Measurements from ENCODE around the gene MRTFB.
A peak's percentile ranks its signal among the peaks of the same experiment; 100 is the strongest.

The MRTFB gene

DNA sequence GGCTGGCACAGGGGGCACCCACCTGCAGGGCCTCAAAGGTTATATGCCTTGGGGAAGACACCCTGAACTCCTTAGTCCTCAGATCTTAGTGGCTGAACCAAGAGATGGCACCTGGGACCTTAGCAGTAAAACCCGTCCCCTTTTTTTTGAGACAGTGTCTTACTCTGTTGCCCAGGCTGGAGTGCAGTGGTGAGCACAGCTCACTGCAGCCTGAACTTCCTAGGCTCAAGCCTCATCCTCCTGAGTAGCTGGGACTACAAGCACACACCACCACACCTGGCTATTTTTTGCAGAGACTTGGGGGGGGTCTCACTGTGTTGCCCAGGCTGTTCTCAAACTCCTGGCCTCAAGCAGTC, 237.2 kb downstream of the MRTFB start:
- H3K36me3 ChIP-seq (ENCODE audit: insufficient read depth, low read length) = no peaks in the 10 kb centered on the region
- H2AFZ ChIP-seq (ENCODE audit: low read depth, low read length) = no peak overlapping the region
- H3K4me3 ChIP-seq (ENCODE audit: low read depth in 1 of 2, low read length in 2 of 2) = peak overlapping the region in 1 of 2 experiments; percentile 54; a peak in 2 of 4 replicates
- H4K20me1 ChIP-seq (ENCODE audit: insufficient read depth, low read length) = 0 out of 2 replicates have a peak, but pooled peaks cover 7% of the 10 kb centered on the region
- peak overlapping the region; percentile 78 for H3K4me2 ChIP-seq (ENCODE audit: insufficient read depth, low read length)
- peaks cover 3% of the 10 kb centered on the region; the same call in 1 of the 2 replicates for H3K79me2 ChIP-seq (ENCODE audit: insufficient read depth, low read length)
- TF ChIP-seq, protein P1, sequence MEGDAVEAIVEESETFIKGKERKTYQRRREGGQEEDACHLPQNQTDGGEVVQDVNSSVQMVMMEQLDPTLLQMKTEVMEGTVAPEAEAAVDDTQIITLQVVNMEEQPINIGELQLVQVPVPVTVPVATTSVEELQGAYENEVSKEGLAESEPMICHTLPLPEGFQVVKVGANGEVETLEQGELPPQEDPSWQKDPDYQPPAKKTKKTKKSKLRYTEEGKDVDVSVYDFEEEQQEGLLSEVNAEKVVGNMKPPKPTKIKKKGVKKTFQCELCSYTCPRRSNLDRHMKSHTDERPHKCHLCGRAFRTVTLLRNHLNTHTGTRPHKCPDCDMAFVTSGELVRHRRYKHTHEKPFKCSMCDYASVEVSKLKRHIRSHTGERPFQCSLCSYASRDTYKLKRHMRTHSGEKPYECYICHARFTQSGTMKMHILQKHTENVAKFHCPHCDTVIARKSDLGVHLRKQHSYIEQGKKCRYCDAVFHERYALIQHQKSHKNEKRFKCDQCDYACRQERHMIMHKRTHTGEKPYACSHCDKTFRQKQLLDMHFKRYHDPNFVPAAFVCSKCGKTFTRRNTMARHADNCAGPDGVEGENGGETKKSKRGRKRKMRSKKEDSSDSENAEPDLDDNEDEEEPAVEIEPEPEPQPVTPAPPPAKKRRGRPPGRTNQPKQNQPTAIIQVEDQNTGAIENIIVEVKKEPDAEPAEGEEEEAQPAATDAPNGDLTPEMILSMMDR (IDR thresholded peaks at IDR 0.05; ENCODE audit: borderline replicate concordance, extremely low read depth, low read length, poor library complexity, severe bottlenecking) = no peak
- TF ChIP-seq EZH2 (IDR thresholded peaks at IDR 0.05; ENCODE audit: borderline replicate concordance, low read depth, low read length, severe bottlenecking) = no peak
- peak overlapping the region; percentile 80 for H3K27ac ChIP-seq (ENCODE audit: low read length)
- peak overlapping the region; percentile 45 for H3K9ac ChIP-seq (ENCODE audit: low read depth, low read length)
- peaks cover 60% of the 10 kb centered on the region for H3K4me1 ChIP-seq (ENCODE audit: insufficient read depth, low read length)
- peaks cover 4% of the 10 kb centered on the region for H3K27me3 ChIP-seq (ENCODE audit: insufficient read depth, low read length, poor library complexity)
- no peaks in the 10 kb centered on the region for H3K9me3 ChIP-seq (ENCODE audit: insufficient read depth, low read length, severe bottlenecking)
- DNase-seq (no peak), ATAC-seq (ENCODE audit: insufficient read depth, low read depth) (peak; percentile 22)

DNA sequence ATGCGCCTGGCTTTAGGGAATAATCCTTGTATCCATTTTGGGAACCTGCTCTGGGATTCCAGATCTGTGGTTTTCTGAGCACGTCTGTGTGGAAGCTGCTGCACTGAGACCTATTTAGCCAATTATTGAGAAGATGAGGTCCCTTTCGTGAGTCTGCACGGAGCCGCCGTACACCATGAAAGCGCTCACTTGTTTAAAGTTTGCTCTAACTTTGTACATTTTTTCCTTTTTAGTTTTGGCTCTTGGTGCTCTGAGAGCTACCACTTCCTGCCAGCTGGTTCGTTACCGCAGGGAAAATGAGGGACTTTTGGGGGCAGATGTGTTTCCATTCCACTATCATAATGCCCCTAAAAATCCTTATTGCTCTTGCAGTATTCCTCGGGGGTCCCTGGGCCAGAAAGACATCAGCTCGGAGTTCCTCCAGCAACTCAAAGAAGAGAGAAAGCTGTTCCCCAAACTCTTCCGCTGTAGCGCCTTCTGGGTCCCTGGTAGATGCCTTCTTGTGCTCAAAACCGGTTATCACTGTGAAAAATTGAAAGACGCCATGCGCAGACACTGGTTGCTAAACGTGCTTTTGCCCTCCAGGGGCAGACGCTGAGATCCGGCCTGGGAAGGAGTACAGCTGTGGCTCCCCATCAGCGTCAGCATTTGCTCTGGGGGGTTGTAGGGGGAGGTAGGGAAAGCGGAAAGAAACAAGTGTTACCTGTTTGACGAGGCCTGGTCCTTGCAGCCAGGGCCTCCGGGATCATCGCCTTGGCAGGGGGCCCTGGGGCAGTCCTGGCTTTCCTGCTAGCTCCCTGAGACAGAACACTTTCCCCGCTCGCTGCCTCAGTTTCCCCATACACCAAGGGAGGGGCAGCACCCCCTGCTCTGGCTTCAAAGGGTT, 238.1 kb downstream of the MRTFB start:
- H3K4me1 ChIP-seq (ENCODE audit: insufficient read depth, low read length) = peaks cover 55% of the 10 kb centered on the region
- H3K4me2 ChIP-seq (ENCODE audit: insufficient read depth, low read length) = peak overlapping the region; percentile 78
- ATAC-seq (ENCODE audit: insufficient read depth, low read depth) = peak; percentile 77
- peaks cover 3% of the 10 kb centered on the region; the same call in 1 of the 2 replicates for H3K79me2 ChIP-seq (ENCODE audit: insufficient read depth, low read length)
- H3K9me3 ChIP-seq (ENCODE audit: insufficient read depth, low read length, severe bottlenecking) = no peaks in the 10 kb centered on the region
- H2AFZ ChIP-seq (ENCODE audit: low read depth, low read length) = peak overlapping the region; percentile 57
- 0 out of 2 replicates have a peak, but pooled peaks cover 3% of the 10 kb centered on the region for H4K20me1 ChIP-seq (ENCODE audit: insufficient read depth, low read length)
- H3K36me3 ChIP-seq (ENCODE audit: insufficient read depth, low read length) = no peaks in the 10 kb centered on the region
- peak; percentile 79 for DNase-seq
- no peaks in the 10 kb centered on the region for H3K27me3 ChIP-seq (ENCODE audit: insufficient read depth, low read length, poor library complexity)
- TF ChIP-seq, protein P1 (IDR thresholded peaks at IDR 0.05; ENCODE audit: borderline replicate concordance, extremely low read depth, low read length, poor library complexity, severe bottlenecking) = peak; percentile 69
- no peak for TF ChIP-seq EZH2 (IDR thresholded peaks at IDR 0.05; ENCODE audit: borderline replicate concordance, low read depth, low read length, severe bottlenecking)
- peak overlapping the region; percentile 80 for H3K27ac ChIP-seq (ENCODE audit: low read length)
- H3K9ac ChIP-seq (ENCODE audit: low read depth, low read length) = peak overlapping the region; percentile 45
- H3K4me3 ChIP-seq (ENCODE audit: low read depth in 1 of 2, low read length in 2 of 2) = peak overlapping the region in 1 of 2 experiments; percentile 54; a peak in 2 of 4 replicates

DNA sequence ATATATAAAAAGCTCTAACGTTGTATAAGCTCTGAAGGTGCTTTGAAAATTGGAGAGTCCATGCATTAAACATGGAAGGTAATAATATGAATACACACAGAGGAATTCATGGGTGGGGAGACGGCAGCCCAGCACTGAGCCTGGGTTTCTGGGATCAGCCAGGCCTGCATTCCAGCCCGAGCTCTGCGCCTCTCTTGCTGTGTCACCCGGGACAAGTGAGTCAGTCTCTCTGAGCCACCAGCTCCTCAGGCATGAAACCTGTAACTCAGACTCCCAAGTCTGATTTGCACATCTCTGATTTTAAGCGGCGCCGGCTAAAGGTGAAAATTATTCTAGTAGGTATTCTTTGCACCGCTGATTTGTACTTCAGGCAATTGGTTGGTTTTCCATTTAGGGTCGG, 238.8 kb downstream of the MRTFB start:
- Histone ChIP-seq H4K20me1 (ENCODE audit: insufficient read depth, low read length) (0 out of 2 replicates have a peak, but pooled peaks cover 3% of the 10 kb centered on the region), H3K27me3 (ENCODE audit: insufficient read depth, low read length, poor library complexity) (no peaks in the 10 kb centered on the region), H3K4me3 (ENCODE audit: low read depth in 1 of 2, low read length in 2 of 2) (peak overlapping the region in 1 of 2 experiments; percentile 54; a peak in 2 of 4 replicates), H3K9me3 (ENCODE audit: insufficient read depth, low read length, severe bottlenecking) (no peaks in the 10 kb centered on the region), H3K9ac (ENCODE audit: low read depth, low read length) (peak overlapping the region; percentile 45), H2AFZ (ENCODE audit: low read depth, low read length) (peak overlapping the region; percentile 57; the same call in 1 of the 2 replicates), H3K27ac (ENCODE audit: low read length) (peak overlapping the region; percentile 80), H3K4me2 (ENCODE audit: insufficient read depth, low read length) (peak overlapping the region; percentile 78), H3K79me2 (ENCODE audit: insufficient read depth, low read length) (peaks cover 3% of the 10 kb centered on the region; the same call in 1 of the 2 replicates), H3K4me1 (ENCODE audit: insufficient read depth, low read length) (peaks cover 55% of the 10 kb centered on the region), H3K36me3 (ENCODE audit: insufficient read depth, low read length) (no peaks in the 10 kb centered on the region)
- no peak for DNase-seq
- TF ChIP-seq EZH2 (IDR thresholded peaks at IDR 0.05; ENCODE audit: borderline replicate concordance, low read depth, low read length, severe bottlenecking) = no peak
- TF ChIP-seq, protein P1 (IDR thresholded peaks at IDR 0.05; ENCODE audit: borderline replicate concordance, extremely low read depth, low read length, poor library complexity, severe bottlenecking) = no peak
- ATAC-seq (ENCODE audit: insufficient read depth, low read depth) = no peak
